ENCODE data around the gene IFIT3.

DNA sequence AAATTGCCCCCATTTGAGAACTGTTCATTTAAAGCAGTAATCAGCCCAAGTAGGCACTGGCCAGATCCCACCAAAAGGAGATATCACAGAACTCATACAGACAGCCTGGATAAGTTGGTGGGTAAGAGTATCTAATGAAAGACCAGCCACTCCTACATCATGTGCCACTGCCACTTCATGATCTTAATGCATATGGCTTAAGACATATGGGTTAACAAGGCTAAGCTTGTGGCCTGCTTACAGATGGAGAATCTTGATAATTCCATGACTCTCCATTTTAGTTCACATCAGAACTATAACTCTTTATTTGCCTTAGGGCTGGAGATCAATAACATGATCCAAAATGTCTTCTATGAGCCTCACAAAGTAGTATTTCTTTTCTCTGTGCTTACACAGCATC is 43.3 kb downstream of the IFIT3 start:
- TF ChIP-seq CTCF (conservative IDR thresholded peaks at IDR 0.05; ENCODE audit: low read length): no peak
- no peak for TF ChIP-seq EZH2phosphoT487 (IDR thresholded peaks at IDR 0.05; ENCODE audit: borderline replicate concordance, low read depth, low read length)
